PFSK-1 (cell line): ENCODE measurements around the gene SELENOS.

Experiments
- SIN3A ChIP-seq: IDR thresholded peaks from 2 replicates; pipeline ENCODE4 v1.6.1; 2012; ENCODE audit warnings: mild to moderate bottlenecking, low read length, moderate library complexity, borderline replicate concordance; ENCODE audit not compliant: insufficient read depth
- TAF1 ChIP-seq: IDR thresholded peaks from 2 replicates; pipeline ENCODE4 v1.6.1; 2012; ENCODE audit warnings: low read length, control low read depth, borderline replicate concordance; ENCODE audit not compliant: insufficient read depth
- TF ChIP-seq, protein P1 (sequence below), 2 experiments: IDR thresholded peaks; 2 replicates each; pipeline versions ENCODE4 v1.6.1 to v1.8.0; 2011 to 2012; ENCODE audit warnings: low read depth in 2 of 2, low read length in 2 of 2, control low read depth in 1 of 2, inconsistent platforms in 1 of 2, mild to moderate bottlenecking in 1 of 2, moderate library complexity in 1 of 2; ENCODE audit not compliant: insufficient read depth in 1 of 2

DNA sequence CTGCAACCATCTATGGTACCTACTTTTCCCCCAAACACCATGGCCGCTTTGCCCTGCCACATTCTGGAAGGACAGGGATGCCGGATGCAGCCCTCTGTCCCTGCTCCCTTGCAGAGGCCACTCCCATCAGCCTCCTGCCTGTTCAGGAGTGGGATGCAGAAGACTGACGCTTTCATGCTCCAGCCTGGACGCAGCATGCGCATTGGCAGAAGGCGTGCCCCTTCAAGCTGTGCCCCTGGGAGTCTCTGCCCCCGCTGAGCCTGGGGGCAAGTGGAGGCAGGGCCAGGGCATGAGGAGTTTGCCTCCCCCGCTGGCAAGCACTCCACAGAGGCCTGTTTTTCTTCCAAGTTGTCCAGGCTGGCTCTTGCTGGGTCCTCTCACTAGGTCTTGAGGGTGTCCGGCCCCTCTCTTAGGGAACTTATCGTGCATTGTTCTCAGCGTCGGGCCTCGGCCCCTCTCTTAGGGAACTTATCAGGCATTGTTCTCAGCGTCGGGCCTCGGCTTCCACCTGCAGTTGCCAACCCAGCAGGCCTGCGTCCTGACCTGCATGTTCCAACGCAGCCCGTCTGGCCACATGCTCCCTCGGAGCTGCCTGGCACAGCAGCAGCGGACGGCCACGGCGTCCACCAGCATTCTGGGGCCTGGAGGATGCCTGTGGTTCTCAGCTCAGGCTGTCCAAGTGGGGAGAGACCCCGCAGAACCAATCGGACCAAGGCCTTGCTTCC is 32.3 kb upstream of the SELENOS start:
- TF ChIP-seq, protein P1, sequence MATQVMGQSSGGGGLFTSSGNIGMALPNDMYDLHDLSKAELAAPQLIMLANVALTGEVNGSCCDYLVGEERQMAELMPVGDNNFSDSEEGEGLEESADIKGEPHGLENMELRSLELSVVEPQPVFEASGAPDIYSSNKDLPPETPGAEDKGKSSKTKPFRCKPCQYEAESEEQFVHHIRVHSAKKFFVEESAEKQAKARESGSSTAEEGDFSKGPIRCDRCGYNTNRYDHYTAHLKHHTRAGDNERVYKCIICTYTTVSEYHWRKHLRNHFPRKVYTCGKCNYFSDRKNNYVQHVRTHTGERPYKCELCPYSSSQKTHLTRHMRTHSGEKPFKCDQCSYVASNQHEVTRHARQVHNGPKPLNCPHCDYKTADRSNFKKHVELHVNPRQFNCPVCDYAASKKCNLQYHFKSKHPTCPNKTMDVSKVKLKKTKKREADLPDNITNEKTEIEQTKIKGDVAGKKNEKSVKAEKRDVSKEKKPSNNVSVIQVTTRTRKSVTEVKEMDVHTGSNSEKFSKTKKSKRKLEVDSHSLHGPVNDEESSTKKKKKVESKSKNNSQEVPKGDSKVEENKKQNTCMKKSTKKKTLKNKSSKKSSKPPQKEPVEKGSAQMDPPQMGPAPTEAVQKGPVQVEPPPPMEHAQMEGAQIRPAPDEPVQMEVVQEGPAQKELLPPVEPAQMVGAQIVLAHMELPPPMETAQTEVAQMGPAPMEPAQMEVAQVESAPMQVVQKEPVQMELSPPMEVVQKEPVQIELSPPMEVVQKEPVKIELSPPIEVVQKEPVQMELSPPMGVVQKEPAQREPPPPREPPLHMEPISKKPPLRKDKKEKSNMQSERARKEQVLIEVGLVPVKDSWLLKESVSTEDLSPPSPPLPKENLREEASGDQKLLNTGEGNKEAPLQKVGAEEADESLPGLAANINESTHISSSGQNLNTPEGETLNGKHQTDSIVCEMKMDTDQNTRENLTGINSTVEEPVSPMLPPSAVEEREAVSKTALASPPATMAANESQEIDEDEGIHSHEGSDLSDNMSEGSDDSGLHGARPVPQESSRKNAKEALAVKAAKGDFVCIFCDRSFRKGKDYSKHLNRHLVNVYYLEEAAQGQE (IDR thresholded peaks at IDR 0.05; ENCODE audit: insufficient read depth in 1 of 2, low read depth in 2 of 2, low read length in 2 of 2), result no peak
- TF ChIP-seq TAF1, result no peak
- TF ChIP-seq SIN3A, result no peak
